Suprapubic skin (tissue), 3 donors: ENCODE results near the gene FNDC1.

Source experiments
- CTCF ChIP-seq, 2 donors: fragments of 200-600 bp in 1 of 2; fragments of 450-650 bp in 1 of 2; sonication (generic) in 1 of 2; IDR thresholded peaks; one replicate each; pipeline ENCODE4 v1.5.1; 2016 to 2019; ENCODE audit warnings: antibody characterized with exemption in 2 of 2, mild to moderate bottlenecking in 1 of 2, moderate library complexity in 1 of 2
- POLR2AphosphoS5 ChIP-seq, 3 donors: sonication (generic); formaldehyde crosslinking; IDR thresholded peaks; one replicate each; pipeline ENCODE4 v1.6.1; 2017; ENCODE audit warnings: antibody characterized with exemption in 3 of 3

GRCh38 chr6:159224452-159224851 is 55.3 kb downstream of the FNDC1 start:
- no peak for TF ChIP-seq CTCF (IDR thresholded peaks at IDR 0.05)
- no peak for TF ChIP-seq POLR2AphosphoS5 (IDR thresholded peaks at IDR 0.05)
